Measurements from ENCODE around the gene OR52I1. TPM values are rescaled to one million over a fixed set of nuclear protein-coding genes. Genes with fewer than 3 reads are reported as not detected.

Gene OR52I1
- total RNA-seq, 5 donors from 2014 or later (not counting 1 experiment from before 2014, with no cell fraction given) = not detected

- Histone ChIP-seq H3K36me3 (ENCODE audit: control insufficient read depth in 2 of 2, extremely low read depth in 1 of 2, insufficient read depth in 1 of 2, low read length in 1 of 2) (no peaks in the 10 kb centered on the region), H3K27me3 (replicated peaks in 1 of 2; ENCODE audit: control insufficient read depth in 2 of 2, extremely low read depth in 1 of 2, insufficient read depth in 2 of 2, low read length in 1 of 2) (peaks cover 4 to 9% of the 10 kb centered on the region in 2 experiments), H3K4me1 (ENCODE audit: control insufficient read depth in 1 of 2, extremely low read depth in 1 of 2, insufficient read depth in 2 of 2, low read length in 2 of 2) (no peaks in the 10 kb centered on the region), H3K4me3 (ENCODE audit: control insufficient read depth in 1 of 2, extremely low read depth in 1 of 2, low read length in 1 of 2) (no peak within 1 kb of the TSS), H3K9me3 (no peaks in the 10 kb centered on the region), H3K27ac (ENCODE audit: low read length) (no peak within 1 kb of the TSS)
- H3K36me3 Mint-ChIP-seq = no peaks in the 10 kb centered on the region
- ATAC-seq (replicated peaks in 1 of 4) = no peak
- H3K4me3 Mint-ChIP-seq = no peak within 1 kb of the TSS
- peaks cover 19 to 58% of the 10 kb centered on the region in 2 donors for H3K27me3 Mint-ChIP-seq
- no peak within 1 kb of the TSS for H3K27ac Mint-ChIP-seq
- H3K9me3 Mint-ChIP-seq = no peaks in the 10 kb centered on the region
- DNase-seq = no peak
- ChIA-PET POLR2A (no interaction called here), CTCF (no interaction called here)
- H3K4me1 Mint-ChIP-seq = no peaks in the 10 kb centered on the region
Observed at GRCh38 chr11:4581443-4581842, 12.4 kb upstream of the OR52I1 start, which contains the start of gene OR52I2. Gene OR52I2, plus strand, starts transcription at chr11:4581743.

- Mint-ChIP-seq H3K4me3 (no peak overlapping the region), H3K9me3 (no peaks in the 10 kb centered on the region), H3K36me3 (peaks cover 4% of the 10 kb centered on the region), H3K27ac (no peak overlapping the region), H3K27me3 (peaks cover 5 to 19% of the 10 kb centered on the region in 2 donors), H3K4me1 (no peaks in the 10 kb centered on the region)
- Histone ChIP-seq H3K9me3 (no peaks in the 10 kb centered on the region), H3K4me1 (ENCODE audit: control insufficient read depth in 1 of 2, extremely low read depth in 1 of 2, insufficient read depth in 2 of 2, low read length in 2 of 2) (no peaks in the 10 kb centered on the region), H3K27me3 (replicated peaks in 1 of 2; ENCODE audit: control insufficient read depth in 2 of 2, extremely low read depth in 1 of 2, insufficient read depth in 2 of 2, low read length in 1 of 2) (peaks cover 0 to 2% of the 10 kb centered on the region in 2 experiments), H3K27ac (ENCODE audit: low read length) (no peak overlapping the region), H3K4me3 (ENCODE audit: control insufficient read depth in 1 of 2, extremely low read depth in 1 of 2, low read length in 1 of 2) (no peak overlapping the region), H3K36me3 (ENCODE audit: control insufficient read depth in 2 of 2, extremely low read depth in 1 of 2, insufficient read depth in 1 of 2, low read length in 1 of 2) (no peaks in the 10 kb centered on the region)
- DNase-seq = no peak
- CTCF ChIA-PET = no interaction called here
- WGBS (ENCODE audit: insufficient coverage) = no CpG with 5 or more reads among the region's 3 CpGs
- POLR2A ChIA-PET = no interaction called here
- no peak for ATAC-seq (replicated peaks in 1 of 4)
Observed at GRCh38 chr11:4589017-4589416, 4.8 kb upstream of the OR52I1 start.

- no peaks in the 10 kb centered on the region for H3K27me3 Mint-ChIP-seq
- peaks cover 42 to 52% (median 44%) of the 10 kb centered on the region in 3 donors for H3K4me1 Mint-ChIP-seq
- CTCF ChIA-PET = interaction anchor here in 1 of 2 donors (0.6 kb wide), 1 partner anchor 142 kb away, joined by 3 read pairs; no protein-coding TSS in a partner anchor
- peaks cover 45% of the 10 kb centered on the region for H3K36me3 Mint-ChIP-seq
- Histone ChIP-seq H3K36me3 (ENCODE audit: control insufficient read depth in 2 of 2, extremely low read depth in 1 of 2, insufficient read depth in 1 of 2, low read length in 1 of 2) (peaks cover 12 to 46% of the 10 kb centered on the region in 2 donors), H3K27me3 (replicated peaks in 1 of 2; ENCODE audit: control insufficient read depth in 2 of 2, extremely low read depth in 1 of 2, insufficient read depth in 2 of 2, low read length in 1 of 2) (no peaks in the 10 kb centered on the region), H3K9me3 (no peaks in the 10 kb centered on the region), H3K4me1 (ENCODE audit: control insufficient read depth in 1 of 2, extremely low read depth in 1 of 2, insufficient read depth in 2 of 2, low read length in 2 of 2) (peaks cover 11 to 13% of the 10 kb centered on the region in 2 experiments), H3K4me3 (ENCODE audit: control insufficient read depth in 1 of 2, extremely low read depth in 1 of 2, low read length in 1 of 2) (no peak overlapping the region), H3K27ac (ENCODE audit: low read length) (no peak overlapping the region)
- 96% methylated on average over 4 of the region's 4 CpGs for WGBS (ENCODE audit: insufficient coverage)
- DNase-seq = no peak
- H3K9me3 Mint-ChIP-seq = peaks cover 0 to 7% (median 0%) of the 10 kb centered on the region in 3 donors
- POLR2A ChIA-PET = no interaction called here
- no peak for ATAC-seq (replicated peaks in 1 of 4)
- no peak overlapping the region for H3K27ac Mint-ChIP-seq
- H3K4me3 Mint-ChIP-seq = no peak overlapping the region
Observed at GRCh38 chr11:4605057-4605456, 11.2 kb downstream of the OR52I1 start.

- peak overlapping the region; percentile 86 to 93 for H3K27ac Mint-ChIP-seq
- POLR2A ChIA-PET = no interaction called here
- CTCF ChIA-PET = interaction anchor here in 1 of 2 donors (1.1 kb wide), 1 partner anchor 25 kb away, joined by 3 read pairs; no protein-coding TSS in a partner anchor
Observed at GRCh38 chr11:4606231-4607015, 12.6 kb downstream of the OR52I1 start.

GRCh38 chr11:4607096-4607495, 13.3 kb downstream of the OR52I1 start:
- Mint-ChIP-seq H3K36me3 (peaks cover 27% of the 10 kb centered on the region), H3K9me3 (peaks cover 0 to 7% (median 0%) of the 10 kb centered on the region in 3 donors), H3K4me1 (peaks cover 49 to 58% (median 50%) of the 10 kb centered on the region in 3 donors), H3K4me3 (peak overlapping the region; percentile 92 to 94 (median 92)), H3K27me3 (no peaks in the 10 kb centered on the region), H3K27ac (peak overlapping the region; percentile 86 to 93)
- ATAC-seq (replicated peaks in 1 of 4) = no peak
- DNase-seq = peak in 1 of 35 experiments; percentile 2
- CTCF ChIA-PET = interaction anchor here in 1 of 2 donors (0.7 to 1.0 kb wide), 2 partner anchors 24 to 29 kb away, joined by 3 read pairs; no protein-coding TSS in a partner anchor
- H3K27ac ChIP-seq (ENCODE audit: low read length) = no peak overlapping the region
- POLR2A ChIA-PET = no interaction called here
- H3K27me3 ChIP-seq (replicated peaks in 1 of 2; ENCODE audit: control insufficient read depth in 2 of 2, extremely low read depth in 1 of 2, insufficient read depth in 2 of 2, low read length in 1 of 2) = no peaks in the 10 kb centered on the region
- 73% methylated on average over 2 of the region's 6 CpGs for whole genome bisulfite sequencing (ENCODE audit: insufficient coverage)
- peak overlapping the region; percentile 94 for H3K4me3 ChIP-seq (ENCODE audit: control insufficient read depth in 1 of 2, extremely low read depth in 1 of 2, low read length in 1 of 2)
- no peaks in the 10 kb centered on the region for H3K9me3 ChIP-seq
- H3K36me3 ChIP-seq (ENCODE audit: control insufficient read depth in 2 of 2, extremely low read depth in 1 of 2, insufficient read depth in 1 of 2, low read length in 1 of 2) = peaks cover 6 to 26% of the 10 kb centered on the region in 2 donors
- H3K4me1 ChIP-seq (ENCODE audit: control insufficient read depth in 1 of 2, extremely low read depth in 1 of 2, insufficient read depth in 2 of 2, low read length in 2 of 2) = peaks cover 14 to 17% of the 10 kb centered on the region in 2 experiments

More at GRCh38 chr11:4606231-4607015, 12.6 kb downstream of the OR52I1 start:
- Histone ChIP-seq H3K36me3 (ENCODE audit: control insufficient read depth in 2 of 2, extremely low read depth in 1 of 2, insufficient read depth in 1 of 2, low read length in 1 of 2) (peaks cover 6 to 32% of the 10 kb centered on the region in 2 donors), H3K4me3 (ENCODE audit: control insufficient read depth in 1 of 2, extremely low read depth in 1 of 2, low read length in 1 of 2) (peak overlapping the region in 1 of 2 donors; percentile 94), H3K9me3 (no peaks in the 10 kb centered on the region), H3K4me1 (ENCODE audit: control insufficient read depth in 1 of 2, extremely low read depth in 1 of 2, insufficient read depth in 2 of 2, low read length in 2 of 2) (peaks cover 14 to 17% of the 10 kb centered on the region in 2 experiments), H3K27me3 (replicated peaks in 1 of 2; ENCODE audit: control insufficient read depth in 2 of 2, extremely low read depth in 1 of 2, insufficient read depth in 2 of 2, low read length in 1 of 2) (no peaks in the 10 kb centered on the region), H3K27ac (ENCODE audit: low read length) (no peak overlapping the region)
- WGBS (ENCODE audit: insufficient coverage) = no CpG with 5 or more reads among the region's 1 CpG
- peaks cover 0 to 7% (median 0%) of the 10 kb centered on the region in 3 donors for H3K9me3 Mint-ChIP-seq
- peaks cover 50 to 58% (median 50%) of the 10 kb centered on the region in 3 donors for H3K4me1 Mint-ChIP-seq
- H3K27me3 Mint-ChIP-seq = no peaks in the 10 kb centered on the region
- peak overlapping the region; percentile 92 to 94 (median 92) for H3K4me3 Mint-ChIP-seq
- DNase-seq = no peak
- H3K36me3 Mint-ChIP-seq = peaks cover 32% of the 10 kb centered on the region
- no peak for ATAC-seq (replicated peaks in 1 of 4)

- H3K4me1 Mint-ChIP-seq = peaks cover 46 to 58% (median 50%) of the 10 kb centered on the region in 3 donors
- DNase-seq (peak; percentile 90 to 97 (median 95)), ATAC-seq (replicated peaks in 1 of 4) (peak; percentile 100)
- no peaks in the 10 kb centered on the region for H3K9me3 ChIP-seq
- POLR2A ChIA-PET = interaction anchor here in 1 of 2 donors (0.7 kb wide), 1 partner anchor 10 kb away, joined by 6 read pairs; no protein-coding TSS in a partner anchor
- peaks cover 0 to 7% (median 0%) of the 10 kb centered on the region in 3 donors for H3K9me3 Mint-ChIP-seq
- no peaks in the 10 kb centered on the region for H3K27me3 Mint-ChIP-seq
- peak within 1 kb of the TSS; percentile 86 for H3K27ac ChIP-seq (ENCODE audit: low read length)
- CTCF ChIA-PET = interaction anchor here in 1 of 2 donors (0.7 to 1.3 kb wide), 3 partner anchors 23 to 29 kb away, joined by 3 read pairs; partner anchors contain the start of gene OR51D1
- H3K36me3 Mint-ChIP-seq = peaks cover 18% of the 10 kb centered on the region
- peak within 1 kb of the TSS; percentile 94 for H3K4me3 ChIP-seq (ENCODE audit: control insufficient read depth in 1 of 2, extremely low read depth in 1 of 2, low read length in 1 of 2)
- peaks cover 14 to 17% of the 10 kb centered on the region in 2 experiments for H3K4me1 ChIP-seq (ENCODE audit: control insufficient read depth in 1 of 2, extremely low read depth in 1 of 2, insufficient read depth in 2 of 2, low read length in 2 of 2)
- H3K36me3 ChIP-seq (ENCODE audit: control insufficient read depth in 2 of 2, extremely low read depth in 1 of 2, insufficient read depth in 1 of 2, low read length in 1 of 2) = peaks cover 3 to 18% of the 10 kb centered on the region in 2 donors
- no peaks in the 10 kb centered on the region for H3K27me3 ChIP-seq (replicated peaks in 1 of 2; ENCODE audit: control insufficient read depth in 2 of 2, extremely low read depth in 1 of 2, insufficient read depth in 2 of 2, low read length in 1 of 2)
- H3K27ac Mint-ChIP-seq = peak within 1 kb of the TSS; percentile 86 to 93
- H3K4me3 Mint-ChIP-seq = peak within 1 kb of the TSS; percentile 92 to 94 (median 92)
- 6% methylated on average over 27 of the region's 43 CpGs for WGBS (ENCODE audit: insufficient coverage)
Observed at GRCh38 chr11:4607781-4608666, 14.2 kb downstream of the OR52I1 start, which contains the start of gene TRIM68. Gene TRIM68, minus strand, starts transcription at chr11:4608231. Its CDS starts 2,727 bp downstream, at chr11:4605504.
